OCI-LY7 (cell line): ENCODE data around the gene SSB.

Experiments
- CTCF ChIP-seq: fragments of 200-600 bp; sonication (generic); conservative IDR thresholded peaks from 2 replicates; pipeline ENCODE4 v1.5.1; 2014; ENCODE audit warnings: mild to moderate bottlenecking, antibody characterized with exemption, low read length, moderate library complexity, mixed read lengths
- EZH2phosphoT487 ChIP-seq: fragments of 200-600 bp; sonication (generic); IDR thresholded peaks from 2 replicates; pipeline ENCODE4 v1.6.1; 2018; ENCODE audit warnings: low read depth, borderline replicate concordance, mild to moderate bottlenecking, mixed run types, antibody characterized with exemption, low read length, moderate library complexity, mixed read lengths

GRCh38 chr2:169798397-169798717 is 314 bp upstream of the SSB start:
- TF ChIP-seq CTCF (no peak), EZH2phosphoT487 (no peak)
